Activated naive CD4-positive, alpha-beta T cell treated with anti-CD3 and anti-CD28 coated beads for 36 hours (primary cell): ENCODE measurements around the gene DSG3. TPM values are rescaled to one million over a fixed set of nuclear protein-coding genes. Genes with fewer than 3 reads are reported as not detected.
"Not testable (repeated sequence)": the region's sequence is repeated elsewhere in the genome, so short reads cannot be mapped to it uniquely, and the experiment has no call there.

Experiments used
- CTCF ChIA-PET: fragments of 350-600 bp; sonication (Branson Sonifier 250); formaldehyde crosslinking; loops from one replicate; lab custom pipeline; 2021; ENCODE audit warnings: antibody characterized with exemption; lab: Charles Lee
- DNase-seq: peaks from one replicate; pipeline ENCODE4 v3.0.0-alpha.2; 2020
- H3K27ac Mint-ChIP-seq: one replicate; pipeline ENCODE4 v1.8.0; 2021; ENCODE audit warnings: mild to moderate bottlenecking, mixed read lengths
- H3K27me3 Mint-ChIP-seq: one replicate; pipeline ENCODE4 v1.8.0; 2021; ENCODE audit warnings: low read depth, mixed read lengths
- H3K36me3 Mint-ChIP-seq: one replicate; pipeline ENCODE4 v1.8.0; 2021; ENCODE audit warnings: low read depth, mixed read lengths
- H3K4me1 Mint-ChIP-seq: one replicate; pipeline ENCODE4 v1.8.0; 2021; ENCODE audit warnings: low read depth, mixed read lengths
- H3K4me3 Mint-ChIP-seq: one replicate; pipeline ENCODE4 v1.8.0; 2021; ENCODE audit warnings: mild to moderate bottlenecking, moderate library complexity, mixed read lengths
- H3K9me3 Mint-ChIP-seq: one replicate; pipeline ENCODE4 v1.8.0; 2021; ENCODE audit warnings: mixed read lengths
- intact Hi-C: fragments of 100-400 bp; cut with micrococcal nuclease; formaldehyde crosslinking; loops from one replicate; pipeline ENCODE4 v1.15.1; 2023
- total RNA-seq, 2 experiments: library from RNA; stranded (reverse); gene quantifications; one replicate each; pipeline ENCODE4 v1.2.3, GENCODE V29; 2021

The DSG3 gene
- total RNA-seq, 2 experiments from 2014 or later, result not detected

GRCh38 chr18:31498574-31499524, 51.3 kb downstream of the DSG3 start:
- peaks cover 6% of the 10 kb centered on the region for H3K4me1 Mint-ChIP-seq
- H3K27me3 Mint-ChIP-seq, result peaks cover 39% of the 10 kb centered on the region
- H3K4me3 Mint-ChIP-seq, result peak overlapping the region; percentile 73
- CTCF ChIA-PET, result no interaction called here
- H3K36me3 Mint-ChIP-seq, result no peaks in the 10 kb centered on the region
- no peaks in the 10 kb centered on the region for H3K9me3 Mint-ChIP-seq
- DNase-seq, result peak; percentile 8
- no peak overlapping the region for H3K27ac Mint-ChIP-seq
- intact Hi-C loops, result loop anchor here (2.0 to 10.0 kb wide), 4 partner anchors 160 to 596 kb away; partner anchors contain the start of genes B4GALT6 and RNF138

GRCh38 chr18:31500051-31500688, 52.6 kb downstream of the DSG3 start:
- H3K4me3 Mint-ChIP-seq, result no peak overlapping the region
- CTCF ChIA-PET, result interaction anchor here (0.5 to 0.6 kb wide), 2 partner anchors 162 to 241 kb away, joined by 3 read pairs; no protein-coding TSS in a partner anchor
- intact Hi-C loops, result no loop called here
- H3K27me3 Mint-ChIP-seq, result peaks cover 37% of the 10 kb centered on the region
- H3K27ac Mint-ChIP-seq, result no peak overlapping the region
- H3K9me3 Mint-ChIP-seq, result no peaks in the 10 kb centered on the region
- no peak for DNase-seq
- H3K36me3 Mint-ChIP-seq, result no peaks in the 10 kb centered on the region
- H3K4me1 Mint-ChIP-seq, result peaks cover 6% of the 10 kb centered on the region

DNA sequence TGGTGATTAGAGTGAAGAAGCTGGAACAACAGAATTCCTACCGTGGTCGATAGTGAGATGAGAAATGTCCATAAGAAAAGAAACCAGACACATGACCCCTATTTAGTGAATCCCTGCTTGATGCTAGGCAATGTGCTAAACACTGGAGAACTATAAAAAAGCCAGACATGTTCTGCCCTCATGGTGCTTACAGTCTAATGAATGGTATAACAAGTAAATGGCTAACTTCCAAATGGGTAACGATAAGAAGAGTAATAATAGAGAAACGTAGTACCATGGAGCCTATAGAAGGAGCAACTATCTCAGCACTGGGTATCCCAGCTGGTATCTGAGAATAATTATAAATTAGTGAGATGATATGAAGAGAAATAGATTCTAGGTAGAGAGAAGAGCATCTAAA, 55.5 kb downstream of the DSG3 start:
- intact Hi-C loops, result no loop called here
- H3K36me3 Mint-ChIP-seq, result no peaks in the 10 kb centered on the region
- CTCF ChIA-PET, result no interaction called here
- peaks cover 23% of the 10 kb centered on the region for H3K27me3 Mint-ChIP-seq
- no peak overlapping the region for H3K4me3 Mint-ChIP-seq
- no peak overlapping the region for H3K27ac Mint-ChIP-seq
- DNase-seq, result no peak
- H3K9me3 Mint-ChIP-seq, result peaks cover 3% of the 10 kb centered on the region
- H3K4me1 Mint-ChIP-seq, result peaks cover 6% of the 10 kb centered on the region

GRCh38 chr18:31504455-31505147, 57.1 kb downstream of the DSG3 start:
- Mint-ChIP-seq H3K9me3 (peaks cover 3% of the 10 kb centered on the region), H3K36me3 (no peaks in the 10 kb centered on the region), H3K4me3 (no peak overlapping the region), H3K27ac (no peak overlapping the region), H3K27me3 (peaks cover 14% of the 10 kb centered on the region), H3K4me1 (no peaks in the 10 kb centered on the region)
- CTCF ChIA-PET, result interaction anchor here (1.0 kb wide), 1 partner anchor 66 kb away, joined by 3 read pairs; no protein-coding TSS in a partner anchor
- intact Hi-C loops, result loop anchor here (5.0 kb wide), 1 partner anchor 77 kb away; no protein-coding TSS in a partner anchor
- DNase-seq, result no peak

- H3K4me3 Mint-ChIP-seq, result no peak overlapping the region
- H3K27ac Mint-ChIP-seq, result no peak overlapping the region
- H3K27me3 Mint-ChIP-seq, result peaks cover 13% of the 10 kb centered on the region
- peaks cover 3% of the 10 kb centered on the region for H3K9me3 Mint-ChIP-seq
- intact Hi-C loops, result loop anchor here (5.0 kb wide), 1 partner anchor 78 kb away; no protein-coding TSS in a partner anchor
- CTCF ChIA-PET, result interaction anchor here (1.0 kb wide), 1 partner anchor 65 kb away, joined by 3 read pairs; no protein-coding TSS in a partner anchor
- H3K4me1 Mint-ChIP-seq, result no peaks in the 10 kb centered on the region
- DNase-seq, result no peak
- H3K36me3 Mint-ChIP-seq, result no peaks in the 10 kb centered on the region
Measured at GRCh38 chr18:31505156-31505555, 57.6 kb downstream of the DSG3 start.

DNA sequence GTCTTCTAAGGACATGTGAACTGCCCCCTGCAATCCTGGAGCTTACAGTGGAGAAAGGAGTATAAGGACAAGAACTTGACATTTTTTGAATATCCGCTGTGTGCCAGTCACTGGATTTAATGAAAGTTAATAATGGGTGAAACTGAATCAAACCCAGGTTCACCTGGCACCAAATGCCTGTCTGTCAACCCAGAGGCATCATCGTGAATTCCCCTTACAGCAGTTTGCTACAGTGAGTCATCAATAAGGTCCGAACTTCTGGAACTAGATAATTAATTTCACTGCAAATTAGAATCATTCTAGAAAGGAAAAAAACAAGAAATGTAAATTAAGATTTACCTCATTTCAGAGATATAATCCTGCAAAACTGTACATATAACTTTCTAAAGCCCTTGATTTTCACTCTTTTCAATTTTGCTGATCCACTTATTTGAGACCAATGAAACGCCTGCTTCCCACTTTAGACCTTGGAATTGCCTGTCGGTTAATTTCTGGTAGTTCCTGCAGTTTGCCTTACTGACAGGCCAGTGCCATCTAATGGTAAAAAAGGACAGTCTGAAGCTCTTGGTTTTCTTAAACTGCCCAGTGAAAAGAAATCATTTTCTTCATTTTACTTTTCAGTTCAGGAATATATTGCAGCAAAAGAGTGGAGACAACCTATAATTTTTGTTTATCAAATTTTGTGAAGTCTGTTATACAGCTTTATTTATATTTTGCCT, 58.6 kb downstream of the DSG3 start:
- peaks cover 3% of the 10 kb centered on the region for H3K9me3 Mint-ChIP-seq
- H3K27ac Mint-ChIP-seq, result no peak overlapping the region
- intact Hi-C loops, result loop anchor here (5.0 kb wide), 1 partner anchor 79 kb away; no protein-coding TSS in a partner anchor
- CTCF ChIA-PET, result no interaction called here
- peaks cover 9% of the 10 kb centered on the region for H3K27me3 Mint-ChIP-seq
- H3K4me3 Mint-ChIP-seq, result no peak overlapping the region
- H3K4me1 Mint-ChIP-seq, result no peaks in the 10 kb centered on the region
- H3K36me3 Mint-ChIP-seq, result no peaks in the 10 kb centered on the region
- no peak for DNase-seq

DNA sequence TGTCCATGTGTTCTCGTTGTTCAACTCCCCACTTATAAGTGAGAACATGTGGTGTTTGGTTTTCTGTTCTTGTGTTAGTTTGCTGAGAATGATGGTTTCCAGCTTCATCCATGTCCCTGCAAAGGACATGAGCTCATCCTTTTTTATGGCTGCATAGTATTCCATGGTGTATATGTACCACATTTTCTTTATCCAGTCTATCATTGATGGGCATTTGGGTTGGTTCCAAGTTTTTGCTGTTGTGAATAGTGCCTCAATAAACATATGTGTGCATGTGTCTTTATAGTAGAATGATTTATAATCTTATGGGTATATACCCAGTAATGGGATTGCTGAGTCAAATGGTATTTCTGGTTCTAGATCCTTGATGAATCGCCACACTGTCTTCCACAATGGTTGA, 59.6 kb downstream of the DSG3 start:
- H3K4me3 Mint-ChIP-seq, H3K4me1 Mint-ChIP-seq, DNase-seq, H3K27me3 Mint-ChIP-seq, H3K27ac Mint-ChIP-seq, CTCF ChIA-PET, H3K9me3 Mint-ChIP-seq, H3K36me3 Mint-ChIP-seq: not testable (repeated sequence)
- intact Hi-C loops, result loop anchor here (5.0 kb wide), 1 partner anchor 80 kb away; no protein-coding TSS in a partner anchor

DNA sequence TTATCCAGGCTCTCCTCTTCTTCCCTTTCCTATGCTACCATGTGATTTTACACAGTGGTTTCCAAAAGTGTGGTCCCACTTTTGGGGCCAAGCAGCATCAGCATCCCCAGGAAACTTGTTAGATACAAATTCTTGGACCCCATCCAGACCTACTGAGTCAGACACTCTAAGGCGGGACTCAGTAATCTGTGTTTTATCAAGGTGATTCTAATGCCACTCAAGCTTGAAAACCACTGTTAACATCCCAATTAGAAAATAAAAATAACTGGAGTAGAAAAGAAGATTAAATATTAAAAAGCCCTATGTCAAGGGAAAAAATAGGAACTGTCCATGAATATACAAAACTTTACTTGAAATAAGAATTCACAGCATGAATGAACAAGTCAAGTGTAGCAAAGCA, 61.2 kb downstream of the DSG3 start:
- H3K36me3 Mint-ChIP-seq, result no peaks in the 10 kb centered on the region
- no peak overlapping the region for H3K4me3 Mint-ChIP-seq
- no peak overlapping the region for H3K27ac Mint-ChIP-seq
- peaks cover 3% of the 10 kb centered on the region for H3K9me3 Mint-ChIP-seq
- CTCF ChIA-PET, result no interaction called here
- H3K4me1 Mint-ChIP-seq, result no peaks in the 10 kb centered on the region
- peaks cover 6% of the 10 kb centered on the region for H3K27me3 Mint-ChIP-seq
- intact Hi-C loops, result loop anchor here (5.0 kb wide), 1 partner anchor 81 kb away; no protein-coding TSS in a partner anchor
- no peak for DNase-seq

GRCh38 chr18:31509571-31509970, 62.0 kb downstream of the DSG3 start:
- no peak for DNase-seq
- CTCF ChIA-PET, result interaction anchor here (0.5 kb wide), 1 partner anchor 33 kb away, joined by 3 read pairs; no protein-coding TSS in a partner anchor
- Mint-ChIP-seq H3K4me1 (no peaks in the 10 kb centered on the region), H3K27ac (no peak overlapping the region), H3K9me3 (peaks cover 3% of the 10 kb centered on the region), H3K36me3 (no peaks in the 10 kb centered on the region), H3K27me3 (peaks cover 6% of the 10 kb centered on the region), H3K4me3 (no peak overlapping the region)
- intact Hi-C loops, result loop anchor here (5.0 kb wide), 1 partner anchor 82 kb away; no protein-coding TSS in a partner anchor

- peaks cover 3% of the 10 kb centered on the region for H3K9me3 Mint-ChIP-seq
- H3K4me3 Mint-ChIP-seq, result no peak overlapping the region
- H3K36me3 Mint-ChIP-seq, result no peaks in the 10 kb centered on the region
- H3K4me1 Mint-ChIP-seq, result no peaks in the 10 kb centered on the region
- no peak for DNase-seq
- H3K27ac Mint-ChIP-seq, result no peak overlapping the region
- intact Hi-C loops, result no loop called here
- peaks cover 6% of the 10 kb centered on the region for H3K27me3 Mint-ChIP-seq
- CTCF ChIA-PET, result interaction anchor here (0.5 kb wide), 1 partner anchor 32 kb away, joined by 3 read pairs; no protein-coding TSS in a partner anchor
Measured at GRCh38 chr18:31510319-31510718, 62.8 kb downstream of the DSG3 start.

- Mint-ChIP-seq H3K4me3 (no peak overlapping the region), H3K27me3 (peaks cover 6% of the 10 kb centered on the region), H3K9me3 (peaks cover 3% of the 10 kb centered on the region), H3K4me1 (no peaks in the 10 kb centered on the region), H3K27ac (no peak overlapping the region), H3K36me3 (no peaks in the 10 kb centered on the region)
- DNase-seq, result no peak
- intact Hi-C loops, result no loop called here
- CTCF ChIA-PET, result no interaction called here
Measured at GRCh38 chr18:31511098-31511497, 63.6 kb downstream of the DSG3 start.
